Panc1 (cell line): ENCODE measurements around the gene DLGAP4.

Experiments
- CTCF ChIP-seq: fragments of 450-650 bp; IDR thresholded peaks from 2 replicates; pipeline ENCODE4 v1.5.1; 2017; ENCODE audit warnings: mild to moderate bottlenecking
- POLR2AphosphoS5 ChIP-seq: IDR thresholded peaks from 2 replicates; pipeline ENCODE4 v1.6.1; 2012; ENCODE audit warnings: mild to moderate bottlenecking, low read depth, low read length, moderate library complexity
- REST ChIP-seq, 2 experiments: IDR thresholded peaks; 2 replicates each; pipeline ENCODE4 v1.6.1; 2011 to 2012; ENCODE audit warnings: low read depth in 2 of 2, control low read depth in 1 of 2, low read length in 1 of 2, mild to moderate bottlenecking in 1 of 2, moderate library complexity in 1 of 2; ENCODE audit not compliant: insufficient read depth in 1 of 2

GRCh38 chr20:36538026-36538722 lies 232.0 kb downstream of the DLGAP4 start:
- TF ChIP-seq CTCF (no peak), POLR2AphosphoS5 (no peak), REST (IDR thresholded peaks at IDR 0.05; ENCODE audit: insufficient read depth in 1 of 2, low read depth in 2 of 2, low read length in 1 of 2) (no peak)
